Lower lobe of right lung (tissue), 2 donors: ENCODE results near the gene WDFY2. TPM values are rescaled to one million over a fixed set of nuclear protein-coding genes. Genes with fewer than 3 reads are reported as not detected.

Experiments used
- ATAC-seq, 2 donors: fragments of 200-7000 bp; cut with Tn5 transposase; one replicate each; pipeline ENCODE4 v1.9.1; 2020 to 2022; ENCODE audit warnings: mild to moderate bottlenecking in 2 of 2, moderate library complexity in 2 of 2
- DNase-seq: peaks from one replicate; pipeline ENCODE4 v3.0.0-alpha.2; 2020
- H3K27ac ChIP-seq: fragments of 200-600 bp; one replicate; pipeline ENCODE4 v1.8.0; 2022
- H3K27me3 ChIP-seq: fragments of 200-600 bp; one replicate; pipeline ENCODE4 v1.8.0; 2022; ENCODE audit warnings: low read depth
- H3K36me3 ChIP-seq: fragments of 200-600 bp; one replicate; pipeline ENCODE4 v1.8.0; 2022; ENCODE audit warnings: mild to moderate bottlenecking
- H3K4me1 ChIP-seq: fragments of 200-600 bp; one replicate; pipeline ENCODE4 v1.8.0; 2022
- H3K4me3 ChIP-seq: fragments of 200-600 bp; one replicate; pipeline ENCODE4 v1.8.0; 2022; ENCODE audit warnings: mild to moderate bottlenecking
- H3K9me3 ChIP-seq: fragments of 200-600 bp; one replicate; pipeline ENCODE4 v1.8.0; 2022
- intact Hi-C: fragments of 100-400 bp; cut with DNase I; formaldehyde crosslinking; loops from one replicate; pipeline ENCODE4 v1.11.0; 2022
- total RNA-seq: library from RNA; stranded (reverse); fragmentation: NEBNext Ultra II Directional; extraction: Animal tissue kit (Norgen Biotek cat#: 25700); gene quantifications from one replicate; pipeline ENCODE4 v1.2.1, GENCODE V29; 2021
- TF ChIP-seq, protein P1 (sequence below): fragments of 200-600 bp; IDR thresholded peaks from one replicate; pipeline ENCODE4 v1.8.0; 2022; ENCODE audit warnings: antibody characterized with exemption, mild to moderate bottlenecking
- donor health status: DM: no; HTN: yes; CAD: no; lungs with severe emphysema.

Gene WDFY2
- total RNA-seq, 1 donor from 2014 or later = 16.6 TPM

DNA sequence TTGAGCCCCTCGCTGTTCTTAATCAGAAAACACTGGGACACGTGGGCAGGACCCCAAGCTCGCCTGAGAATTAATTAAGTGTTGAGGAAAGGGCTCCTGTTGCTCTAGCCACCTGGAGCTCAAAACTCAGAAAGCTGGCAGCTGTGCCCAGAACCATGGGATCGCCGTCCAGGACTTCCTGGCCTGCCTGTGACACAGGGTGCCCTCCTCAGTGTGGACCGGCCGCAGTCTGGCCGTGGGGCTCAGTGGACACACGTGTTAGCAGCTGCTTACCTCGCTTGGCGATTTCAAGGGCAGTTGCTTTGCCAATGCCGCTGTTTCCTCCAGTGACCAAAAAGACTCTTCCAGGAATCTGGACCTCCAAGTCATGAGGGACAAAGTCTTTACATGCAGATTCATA lies 215.0 kb downstream of the WDFY2 start:
- TF ChIP-seq, protein P1, sequence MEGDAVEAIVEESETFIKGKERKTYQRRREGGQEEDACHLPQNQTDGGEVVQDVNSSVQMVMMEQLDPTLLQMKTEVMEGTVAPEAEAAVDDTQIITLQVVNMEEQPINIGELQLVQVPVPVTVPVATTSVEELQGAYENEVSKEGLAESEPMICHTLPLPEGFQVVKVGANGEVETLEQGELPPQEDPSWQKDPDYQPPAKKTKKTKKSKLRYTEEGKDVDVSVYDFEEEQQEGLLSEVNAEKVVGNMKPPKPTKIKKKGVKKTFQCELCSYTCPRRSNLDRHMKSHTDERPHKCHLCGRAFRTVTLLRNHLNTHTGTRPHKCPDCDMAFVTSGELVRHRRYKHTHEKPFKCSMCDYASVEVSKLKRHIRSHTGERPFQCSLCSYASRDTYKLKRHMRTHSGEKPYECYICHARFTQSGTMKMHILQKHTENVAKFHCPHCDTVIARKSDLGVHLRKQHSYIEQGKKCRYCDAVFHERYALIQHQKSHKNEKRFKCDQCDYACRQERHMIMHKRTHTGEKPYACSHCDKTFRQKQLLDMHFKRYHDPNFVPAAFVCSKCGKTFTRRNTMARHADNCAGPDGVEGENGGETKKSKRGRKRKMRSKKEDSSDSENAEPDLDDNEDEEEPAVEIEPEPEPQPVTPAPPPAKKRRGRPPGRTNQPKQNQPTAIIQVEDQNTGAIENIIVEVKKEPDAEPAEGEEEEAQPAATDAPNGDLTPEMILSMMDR = no peak
- no peak for DNase-seq
- intact Hi-C loops = no loop called here

DNA sequence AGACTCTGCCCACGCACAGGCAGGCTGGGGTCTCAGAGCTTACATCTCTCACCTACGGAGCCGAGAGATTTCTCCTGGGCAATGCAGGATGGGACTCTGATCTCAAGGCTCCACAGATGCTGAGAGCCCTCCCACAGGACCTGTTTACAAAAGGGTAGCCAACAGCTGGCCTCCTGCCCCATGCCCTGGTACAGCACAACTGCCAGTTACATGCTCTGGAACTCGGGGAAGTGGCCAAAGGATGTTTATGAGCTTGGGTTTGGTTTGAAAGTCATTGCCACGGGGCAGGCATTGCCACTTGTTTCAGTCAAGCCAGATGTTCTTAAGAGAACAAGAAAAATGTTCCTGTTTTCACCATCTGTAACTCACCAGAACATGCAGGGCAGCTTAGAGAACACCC lies 216.2 kb downstream of the WDFY2 start:
- TF ChIP-seq, protein P1 = no peak
- no peak overlapping the region for H3K4me3 ChIP-seq
- DNase-seq = no peak
- H3K27ac ChIP-seq = no peak overlapping the region
- intact Hi-C loops = no loop called here
- H3K36me3 ChIP-seq = peaks cover 8% of the 10 kb centered on the region
- H3K9me3 ChIP-seq = no peaks in the 10 kb centered on the region
- no peaks in the 10 kb centered on the region for H3K27me3 ChIP-seq
- ATAC-seq = no peak
- peaks cover 33% of the 10 kb centered on the region for H3K4me1 ChIP-seq

More for the DNA sequence above, 215.0 kb downstream of the WDFY2 start:
- H3K4me3 ChIP-seq = no peak overlapping the region
- peaks cover 24% of the 10 kb centered on the region for H3K4me1 ChIP-seq
- H3K36me3 ChIP-seq = peaks cover 8% of the 10 kb centered on the region
- H3K27ac ChIP-seq = no peak overlapping the region
- ATAC-seq = no peak
- H3K9me3 ChIP-seq = no peaks in the 10 kb centered on the region
- no peaks in the 10 kb centered on the region for H3K27me3 ChIP-seq

DNA sequence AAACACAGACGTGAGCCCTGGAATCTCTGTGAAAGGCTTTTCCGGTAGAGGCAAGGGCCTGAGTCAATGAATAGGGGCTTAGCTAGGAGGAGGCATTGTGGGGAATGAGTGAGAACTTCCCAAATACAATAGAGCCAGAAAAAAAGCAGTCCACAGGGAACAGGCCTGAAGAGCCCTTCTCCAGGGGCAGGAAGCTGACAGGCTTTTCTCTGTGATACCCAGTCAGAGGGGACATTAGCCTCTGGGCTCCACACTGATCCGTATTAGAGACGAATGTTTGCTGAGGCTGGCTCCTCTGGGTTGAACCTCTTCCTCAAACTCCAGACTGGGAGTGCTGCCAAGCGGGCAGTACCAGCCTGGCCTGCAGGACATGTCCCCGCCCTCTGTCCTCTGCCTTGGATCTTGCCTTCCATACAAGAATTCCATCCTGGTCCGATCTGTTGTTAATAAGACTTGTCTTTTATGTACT lies 217.4 kb downstream of the WDFY2 start:
- Histone ChIP-seq H3K4me3 (no peak overlapping the region), H3K36me3 (peaks cover 5% of the 10 kb centered on the region), H3K4me1 (peaks cover 33% of the 10 kb centered on the region), H3K27me3 (no peaks in the 10 kb centered on the region), H3K9me3 (no peaks in the 10 kb centered on the region), H3K27ac (peak overlapping the region; percentile 72)
- TF ChIP-seq, protein P1 = no peak
- intact Hi-C loops = no loop called here
- ATAC-seq (peak; percentile 27 to 33), DNase-seq (peak; percentile 90)

DNA sequence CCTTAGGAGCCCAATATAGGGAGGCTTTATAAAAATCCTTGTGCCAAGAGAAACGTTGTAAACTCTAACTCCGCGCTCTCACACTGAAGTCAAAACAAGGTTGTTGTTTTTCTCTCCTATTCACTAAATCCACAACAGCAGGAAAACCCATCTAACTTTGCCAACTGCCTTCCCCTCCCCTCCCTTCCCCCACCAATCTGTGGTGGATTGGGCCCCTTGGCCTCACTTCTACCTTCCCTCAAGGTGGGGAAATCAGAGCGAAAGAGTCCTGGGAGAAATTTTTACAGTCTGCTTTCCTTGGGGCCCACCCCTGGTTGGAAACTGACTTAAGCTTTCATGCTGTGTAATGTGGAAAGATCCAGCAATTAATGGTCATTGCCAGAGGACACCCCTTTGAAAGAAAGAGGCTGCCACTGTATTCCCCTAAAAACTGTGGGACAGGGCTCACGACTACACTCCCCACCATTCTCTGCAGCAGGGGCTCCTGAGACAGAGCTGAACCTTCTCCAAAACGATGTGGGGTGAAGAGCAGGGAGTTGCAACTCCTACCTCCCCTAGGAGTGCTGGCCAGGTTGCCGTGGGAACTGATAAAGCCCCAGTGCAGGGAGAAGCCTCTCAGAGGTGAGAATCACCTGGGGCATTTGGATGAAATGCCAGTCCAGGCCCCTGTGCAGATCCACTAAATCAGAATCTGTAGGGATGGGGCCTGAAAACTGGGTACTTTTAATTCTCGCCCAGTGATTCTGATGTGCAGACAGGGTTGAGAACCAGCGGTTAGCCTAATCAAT lies 218.6 kb downstream of the WDFY2 start:
- H3K27me3 ChIP-seq = no peaks in the 10 kb centered on the region
- DNase-seq (no peak), ATAC-seq (no peak)
- intact Hi-C loops = no loop called here
- H3K4me1 ChIP-seq = peaks cover 33% of the 10 kb centered on the region
- TF ChIP-seq, protein P1 = no peak
- H3K36me3 ChIP-seq = no peaks in the 10 kb centered on the region
- peak overlapping the region; percentile 100 for H3K27ac ChIP-seq
- no peaks in the 10 kb centered on the region for H3K9me3 ChIP-seq
- H3K4me3 ChIP-seq = peak overlapping the region; percentile 67

DNA sequence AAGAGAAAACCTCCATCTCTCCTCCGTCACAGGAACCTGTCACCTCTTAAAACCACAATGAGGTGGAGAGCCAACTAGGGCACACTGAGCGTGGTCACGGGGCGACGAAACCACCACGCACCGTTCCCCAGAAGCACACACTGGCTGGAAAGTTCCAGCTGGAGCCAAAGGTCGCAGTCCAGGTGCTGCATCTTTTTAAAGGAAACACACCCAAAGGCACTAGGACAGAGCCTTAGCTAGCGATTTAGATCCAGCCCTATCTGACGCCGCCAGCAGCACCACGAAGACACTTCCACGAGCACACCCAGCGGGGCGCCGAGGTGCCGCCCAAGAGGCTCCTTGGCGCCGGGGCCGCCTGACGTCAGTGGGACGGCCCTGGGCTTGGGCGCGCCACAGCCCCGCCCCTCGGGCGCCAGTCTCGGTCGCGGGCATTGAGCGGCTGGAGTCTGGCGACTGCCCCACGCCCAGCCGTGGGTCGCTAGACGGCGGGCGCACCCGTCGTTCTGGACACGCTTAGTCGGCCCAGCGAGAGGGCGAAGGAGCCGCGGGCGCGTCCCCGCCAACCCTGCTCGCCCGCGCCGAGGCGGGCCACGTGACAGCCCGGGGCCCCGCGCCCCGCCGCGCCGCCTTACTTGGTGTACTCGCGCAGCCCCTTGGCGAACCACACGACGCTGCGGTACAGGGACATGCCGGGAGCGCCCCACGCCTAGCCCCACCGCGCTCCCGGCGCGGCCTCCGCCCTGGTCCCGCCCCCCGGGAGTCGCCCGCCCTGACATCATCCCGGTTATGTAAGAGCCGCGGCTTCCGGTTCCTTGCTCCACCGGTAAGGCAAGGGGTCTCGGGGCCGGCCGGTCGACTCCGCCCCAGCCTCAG lies 219.4 kb downstream of the WDFY2 start, which contains the start of gene DHRS12:
Gene DHRS12, minus strand, starts transcription at position 742 of the 873 bp plus-strand sequence. CDS start 4,504 bp downstream, outside the sequence.
- Histone ChIP-seq H3K27ac (peak within 1 kb of the TSS; percentile 100), H3K9me3 (no peaks in the 10 kb centered on the region), H3K4me3 (peak within 1 kb of the TSS; percentile 67), H3K36me3 (no peaks in the 10 kb centered on the region), H3K4me1 (peaks cover 33% of the 10 kb centered on the region), H3K27me3 (no peaks in the 10 kb centered on the region)
- intact Hi-C loops = no loop called here
- ATAC-seq (peak; percentile 93 to 95), DNase-seq (peak; percentile 95)
- TF ChIP-seq, protein P1 = peak; percentile 33
